GM18502 (cell line): Measurements from ENCODE around the gene AKR1C8.
"Not testable (repeated sequence)": the region's sequence is repeated elsewhere in the genome, so short reads cannot be mapped to it uniquely, and the experiment has no call there.

Experiments
- ATAC-seq: cut with Tn5 transposase; IDR thresholded peaks from one replicate; pipeline ENCODE4 v1.9.1; 2021; ENCODE audit warnings: mild to moderate bottlenecking; ENCODE audit not compliant: unreplicated experiment, poor library complexity

AKR1C8 gene

GRCh38 chr10:5184987-5185775, at the start of gene AKR1C8:
AKR1C8 (minus strand) TSS chr10:5185150; CDS start chr10:5185104, 46 bp downstream.
- no peak for ATAC-seq

GRCh38 chr10:5234106-5234860, 49.3 kb upstream of the AKR1C8 start:
- ATAC-seq = no peak

DNA sequence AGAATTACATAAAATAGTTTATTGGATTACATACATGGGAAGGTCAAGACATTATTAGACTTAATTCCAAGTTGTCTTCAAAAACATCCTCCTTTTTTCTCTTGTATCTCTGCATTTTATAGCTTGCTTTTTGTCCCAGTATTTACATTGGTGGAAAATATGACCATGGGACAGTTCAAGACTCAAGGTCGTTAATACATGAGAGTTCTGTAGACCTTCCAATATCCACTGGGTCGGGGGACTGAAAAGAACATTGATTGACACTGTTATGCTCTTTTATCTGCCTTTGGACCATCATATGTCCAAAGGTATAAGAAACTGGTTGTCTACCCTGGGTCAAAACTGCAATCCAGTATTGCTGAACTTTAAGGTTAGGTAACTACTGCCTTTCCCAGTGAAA, 48.4 kb upstream of the AKR1C8 start:
- no peak for ATAC-seq

GRCh38 chr10:5229019-5229418, 44.1 kb upstream of the AKR1C8 start:
- no peak for ATAC-seq

DNA sequence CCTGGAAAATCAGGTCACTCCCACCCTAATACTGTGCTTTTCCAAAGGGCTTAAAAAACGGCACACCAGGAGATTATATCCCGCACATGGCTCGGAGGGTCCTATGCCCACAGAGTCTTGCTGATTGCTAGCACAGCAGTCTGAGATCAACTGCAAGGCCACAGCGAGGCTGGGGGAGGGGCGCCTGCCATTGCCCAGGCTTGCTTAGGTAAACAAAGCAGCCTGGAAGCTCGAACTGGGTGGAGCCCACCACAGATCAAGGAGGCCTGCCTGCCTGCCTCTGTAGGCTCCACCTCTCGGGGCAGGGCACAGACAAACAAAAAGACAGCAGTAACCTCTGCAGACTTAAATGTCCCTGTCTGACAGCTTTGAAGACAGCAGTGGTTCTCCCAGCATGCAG, 38.0 kb upstream of the AKR1C8 start:
- ATAC-seq = not testable (repeated sequence)

GRCh38 chr10:5219262-5219661, 34.3 kb upstream of the AKR1C8 start:
- no peak for ATAC-seq

DNA sequence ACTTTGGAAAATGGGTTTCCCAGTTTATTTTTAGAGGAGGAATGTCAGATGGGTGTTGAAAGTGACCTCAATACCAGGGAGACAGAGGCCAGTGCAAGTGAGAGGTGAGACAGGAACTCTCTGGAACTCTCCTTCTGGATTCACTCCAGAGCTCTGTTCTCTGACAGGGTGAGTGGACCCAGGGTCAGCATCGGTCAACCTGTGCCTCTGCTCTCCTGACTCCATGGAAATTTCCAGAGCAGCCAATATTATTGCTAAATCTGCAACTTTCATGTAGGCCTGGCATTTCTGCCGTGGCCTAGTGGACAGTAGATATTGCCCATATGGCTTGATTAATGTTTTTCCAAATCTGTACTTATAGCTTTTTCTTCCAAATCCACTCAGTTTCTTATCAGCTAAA, 31.9 kb upstream of the AKR1C8 start:
- ATAC-seq = no peak

DNA sequence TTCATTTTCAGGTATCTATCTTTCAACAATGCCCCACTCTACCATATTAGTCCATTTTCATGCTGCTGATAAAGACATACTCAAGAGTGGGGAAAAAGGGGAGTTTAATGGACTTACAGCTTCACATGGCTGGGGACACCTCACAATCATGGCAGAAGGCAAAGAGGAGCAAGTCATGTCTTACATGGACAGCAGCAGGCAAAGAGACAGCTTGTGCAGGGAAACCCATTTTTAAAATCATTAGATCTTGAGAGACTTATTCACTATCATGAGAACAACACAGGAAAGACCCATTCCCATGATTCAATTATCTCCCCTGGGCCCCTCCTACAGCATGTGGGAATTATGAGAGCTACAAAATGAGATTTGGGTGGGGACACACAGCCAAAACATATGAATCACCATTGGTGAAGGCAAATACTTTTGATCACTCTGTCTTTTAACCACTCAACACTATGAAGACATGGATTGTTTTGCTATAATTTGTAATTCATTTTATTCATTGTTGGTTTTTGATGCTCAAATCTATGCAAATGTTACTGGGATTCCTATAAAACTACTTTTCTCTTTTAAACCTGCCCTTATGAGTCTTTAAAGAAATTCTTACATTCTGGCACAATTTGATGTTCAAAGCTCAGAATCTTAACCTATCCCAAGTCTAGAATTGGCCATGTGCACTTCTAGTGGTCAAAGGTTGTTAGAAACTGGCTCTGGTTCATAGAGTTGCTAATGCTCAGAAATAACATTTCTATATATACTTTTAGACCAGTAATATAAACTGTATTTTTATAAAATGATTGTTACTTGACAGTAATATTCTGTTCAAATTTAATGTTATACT, 27.0 kb upstream of the AKR1C8 start:
- ATAC-seq = no peak

GRCh38 chr10:5210261-5210660, 25.3 kb upstream of the AKR1C8 start:
- not testable (repeated sequence) for ATAC-seq

DNA sequence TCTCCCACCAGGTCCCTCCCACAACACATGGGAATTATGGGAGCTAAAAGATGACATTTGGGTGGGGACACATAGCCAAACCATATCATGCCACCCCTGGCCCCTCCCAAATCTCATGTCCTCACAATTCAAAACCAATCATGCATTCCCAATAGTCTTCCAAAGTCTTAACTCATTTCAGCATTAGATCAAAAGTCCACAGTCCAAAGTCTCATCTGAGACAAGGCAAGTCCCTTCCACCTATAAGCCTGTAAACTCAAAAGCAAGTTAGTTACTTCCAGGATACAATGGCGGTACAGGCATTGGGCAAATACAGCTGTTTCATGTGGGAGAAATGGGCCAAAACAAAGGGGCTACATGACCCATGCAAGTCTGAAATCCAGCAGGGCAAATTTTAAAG, 24.8 kb upstream of the AKR1C8 start:
- not testable (repeated sequence) for ATAC-seq

- ATAC-seq = no peak
Measured at GRCh38 chr10:5206799-5207198, 21.8 kb upstream of the AKR1C8 start.

DNA sequence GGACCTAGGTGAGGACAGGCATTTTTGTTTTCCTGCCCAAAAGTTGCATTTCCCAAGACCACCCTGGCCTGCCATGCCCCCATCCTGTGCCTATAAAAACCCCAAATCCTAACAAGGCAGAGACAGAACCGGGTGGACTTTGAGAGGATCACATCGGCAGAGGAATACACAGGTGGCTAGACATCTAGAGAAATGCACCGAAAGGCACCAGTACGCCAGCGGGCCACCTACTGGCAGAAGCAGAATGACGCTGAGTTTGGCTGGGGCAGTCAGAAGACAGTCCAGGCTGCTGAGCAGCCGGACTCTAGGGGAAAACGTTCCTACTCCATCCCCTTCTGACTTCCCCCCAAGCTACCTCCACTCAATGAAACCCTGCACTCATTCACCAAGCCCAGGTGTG, 14.4 kb upstream of the AKR1C8 start:
- no peak for ATAC-seq

DNA sequence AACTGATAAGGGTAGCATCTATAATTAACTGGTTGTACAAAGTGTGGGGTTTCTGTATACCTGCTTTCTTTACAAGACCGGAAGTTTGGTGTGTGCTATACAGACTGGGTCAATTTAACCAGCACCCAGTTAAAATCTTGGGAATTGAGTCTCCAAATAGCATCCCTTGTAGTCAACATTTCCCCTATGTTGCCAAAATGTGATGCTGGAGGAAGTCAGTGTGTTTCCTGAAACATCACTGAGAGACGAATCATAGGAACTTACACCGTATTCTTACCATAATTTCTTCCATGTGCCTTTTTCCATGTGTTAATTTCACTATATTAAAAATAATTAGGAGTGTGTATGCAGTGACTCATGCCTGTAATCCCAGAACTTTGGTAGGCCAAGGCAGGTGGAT, 13.4 kb upstream of the AKR1C8 start:
- ATAC-seq = no peak

DNA sequence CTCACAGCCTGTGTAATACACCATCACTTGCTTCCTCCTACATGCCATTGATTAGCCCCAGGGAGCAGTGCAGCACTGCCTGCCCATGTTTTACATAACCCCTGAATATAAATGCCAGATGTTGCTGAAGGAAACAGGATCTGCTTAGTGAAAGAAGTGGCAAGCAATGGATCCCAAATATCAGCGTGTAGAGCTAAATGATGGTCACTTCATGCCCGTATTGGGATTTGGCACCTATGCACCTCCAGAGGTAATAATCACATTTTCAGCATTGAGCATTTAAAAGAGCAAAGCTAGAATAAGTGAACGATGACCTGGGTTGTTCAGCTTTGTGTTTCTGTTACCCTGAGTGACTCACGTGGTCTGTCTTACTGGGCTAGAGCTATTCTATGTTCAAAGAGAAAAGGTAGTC, 11.8 kb upstream of the AKR1C8 start, which contains the start of gene AKR1C4:
Gene AKR1C4 (plus strand): TSS at position 136 of the 412 bp plus-strand sequence. CDS start 31 bp downstream, at position 167.
- no peak for ATAC-seq

DNA sequence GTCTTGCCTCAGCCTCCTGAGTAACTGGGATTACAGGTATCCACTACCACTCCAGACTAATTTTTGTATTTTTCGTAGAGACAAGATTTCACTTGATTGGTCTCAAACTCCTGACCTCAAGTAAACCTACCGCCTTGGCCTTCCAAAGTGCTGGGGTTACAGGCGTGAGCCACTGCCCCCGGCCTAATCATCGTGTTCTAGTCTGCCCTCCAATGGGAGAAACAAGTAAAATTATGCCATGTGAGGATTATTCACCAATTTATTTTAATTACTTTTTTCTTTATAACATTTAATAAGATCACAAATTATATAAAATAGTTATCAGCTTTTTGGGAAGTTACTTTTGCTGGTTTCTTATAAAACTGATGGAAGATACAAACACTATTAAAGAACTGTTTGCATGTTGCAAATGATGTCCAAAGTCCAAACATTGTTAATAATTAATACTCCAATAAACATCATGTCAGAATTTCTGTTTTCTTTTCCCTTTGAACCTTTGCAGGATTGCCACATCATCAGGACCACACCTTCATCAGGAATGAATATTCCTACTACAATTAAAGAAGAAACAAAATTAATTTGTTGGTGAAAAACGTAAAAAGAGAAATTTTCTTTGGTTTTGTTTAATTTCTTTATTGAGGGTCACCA, 10.9 kb upstream of the AKR1C8 start:
- ATAC-seq = no peak

DNA sequence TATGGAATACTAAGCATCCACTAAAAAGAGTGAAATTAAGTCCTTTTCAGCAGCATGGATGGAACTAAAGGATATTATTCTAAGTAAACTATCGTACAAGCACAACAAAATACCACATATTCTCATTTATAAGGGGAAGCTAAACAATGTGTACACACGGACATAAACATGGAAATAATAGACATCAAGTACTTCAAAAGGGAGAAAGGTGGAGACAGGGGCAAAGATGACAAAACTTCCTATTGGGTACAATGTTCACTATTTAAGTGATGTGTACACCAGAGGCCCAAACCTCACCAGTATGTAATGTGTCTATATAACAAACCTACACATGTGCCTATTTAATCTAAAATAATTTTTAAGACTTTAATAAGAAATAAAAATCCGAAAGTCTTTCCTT, 9.5 kb upstream of the AKR1C8 start:
- ATAC-seq = no peak

GRCh38 chr10:5188358-5188757, 3.4 kb upstream of the AKR1C8 start:
- ATAC-seq = no peak

DNA sequence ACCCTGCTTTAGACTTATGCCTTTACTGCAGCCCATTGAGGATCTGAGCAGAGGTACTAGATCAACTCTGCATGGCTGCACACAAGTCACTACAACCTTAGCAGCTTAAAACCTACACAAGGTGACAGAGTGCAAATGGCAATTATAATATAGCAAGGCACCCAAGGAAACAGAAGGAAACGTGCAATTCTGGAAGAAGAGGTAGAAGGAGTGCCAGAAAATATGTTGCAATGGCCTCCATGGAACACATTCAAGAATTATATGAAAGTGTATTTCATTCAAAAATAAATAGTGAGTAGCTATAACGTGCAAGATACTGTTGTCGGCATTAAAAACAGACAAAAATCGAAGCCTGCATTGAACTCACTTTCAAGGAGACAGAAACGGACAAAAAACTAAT, 2.9 kb upstream of the AKR1C8 start:
- no peak for ATAC-seq

DNA sequence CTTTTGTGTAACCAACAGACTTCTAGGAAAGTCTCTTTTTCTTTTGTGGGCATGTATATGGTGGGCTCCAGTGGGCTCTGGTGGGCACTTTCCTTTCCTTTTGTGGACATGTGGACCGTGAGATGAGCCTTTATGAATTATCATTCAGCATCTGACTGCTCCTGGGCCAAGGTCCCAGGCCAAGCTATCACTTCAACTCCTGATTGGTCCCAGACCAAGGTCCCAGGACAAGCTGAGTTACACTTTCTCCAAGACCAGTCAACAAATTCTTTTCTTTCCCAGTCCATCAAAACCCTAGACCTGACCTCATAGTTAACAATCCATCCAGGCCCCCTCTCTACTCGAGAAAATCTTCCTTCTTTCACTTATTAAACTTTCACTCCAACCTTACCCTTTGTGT, 1.0 kb downstream of the AKR1C8 start:
- no peak for ATAC-seq

DNA sequence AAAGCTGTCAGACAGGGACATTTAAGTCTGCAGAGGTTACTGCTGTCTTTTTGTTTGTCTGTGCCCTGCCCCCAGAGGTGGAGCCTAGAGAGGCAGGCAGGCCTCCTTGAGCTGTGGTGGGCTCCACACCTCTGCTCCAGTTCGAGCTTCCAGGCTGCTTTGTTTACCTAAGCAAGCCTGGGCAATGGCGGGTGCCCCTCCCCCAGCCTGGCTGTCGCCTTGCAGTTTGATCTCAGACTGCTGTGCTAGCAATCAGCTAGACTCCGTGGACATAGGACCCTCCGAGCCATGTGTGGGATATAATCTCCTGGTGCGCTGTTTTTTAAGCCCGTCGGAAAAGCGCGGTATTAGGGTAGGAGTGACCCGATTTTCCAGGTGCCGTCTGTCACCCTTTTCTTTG, 4.4 kb downstream of the AKR1C8 start:
- ATAC-seq = not testable (repeated sequence)
